ENCODE results near the gene ABCA4.

ABCA4 gene

DNA sequence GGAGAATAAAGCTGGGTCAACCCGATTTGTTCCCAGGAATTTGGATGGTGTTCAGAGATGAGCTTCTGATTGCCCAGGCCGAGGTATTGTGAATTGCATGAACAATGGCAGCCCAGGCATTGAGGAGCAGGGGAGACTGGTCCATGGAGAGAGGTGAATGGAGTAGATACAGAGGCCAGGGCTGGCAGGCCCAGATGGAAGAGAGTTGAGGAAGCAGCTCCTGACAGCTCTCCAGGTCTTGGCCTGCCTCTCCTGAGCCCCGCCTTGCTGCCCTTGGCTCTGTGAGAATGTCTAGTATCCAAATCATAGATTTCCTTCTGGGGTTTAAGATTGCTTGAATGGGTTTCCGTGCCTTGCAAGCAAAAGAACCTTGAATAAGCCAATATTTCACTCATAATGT, 11.5 kb downstream of the ABCA4 start:
- no peak for TF ChIP-seq TAF1 (IDR thresholded peaks at IDR 0.05; ENCODE audit: borderline replicate concordance, insufficient read depth, low read length)

DNA sequence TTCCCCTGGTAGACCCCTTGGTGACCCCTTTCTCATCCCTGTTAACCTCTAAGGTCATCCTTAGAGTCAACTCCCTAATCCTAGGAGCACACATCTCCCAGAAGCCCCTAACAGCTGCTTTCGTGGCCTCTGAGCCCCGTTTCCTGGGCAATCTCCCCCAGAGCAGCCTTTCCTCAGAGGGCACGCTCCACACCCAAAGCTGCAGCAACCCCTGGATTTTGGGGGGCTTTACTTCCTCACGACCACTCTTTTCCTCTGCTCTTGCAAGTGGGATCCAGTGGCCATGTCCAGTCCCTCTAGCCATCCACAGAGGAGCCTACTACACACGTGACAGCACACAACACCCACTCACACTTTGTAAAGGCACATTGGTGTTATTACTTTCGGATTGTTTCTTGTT, 13.8 kb downstream of the ABCA4 start:
- TF ChIP-seq SIN3A (IDR thresholded peaks at IDR 0.05; ENCODE audit: borderline replicate concordance, insufficient read depth, low read length) (no peak), POLR2AphosphoS5 (IDR thresholded peaks at IDR 0.05; ENCODE audit: low read depth, low read length) (no peak), FOXP2 (optimal IDR thresholded peaks at IDR 0.05; ENCODE audit: borderline replicate concordance, extremely low read depth, extremely low read length, insufficient read depth) (no peak), TAF1 (IDR thresholded peaks at IDR 0.05; ENCODE audit: borderline replicate concordance, insufficient read depth, low read length) (no peak)
- TF ChIP-seq, protein P1, sequence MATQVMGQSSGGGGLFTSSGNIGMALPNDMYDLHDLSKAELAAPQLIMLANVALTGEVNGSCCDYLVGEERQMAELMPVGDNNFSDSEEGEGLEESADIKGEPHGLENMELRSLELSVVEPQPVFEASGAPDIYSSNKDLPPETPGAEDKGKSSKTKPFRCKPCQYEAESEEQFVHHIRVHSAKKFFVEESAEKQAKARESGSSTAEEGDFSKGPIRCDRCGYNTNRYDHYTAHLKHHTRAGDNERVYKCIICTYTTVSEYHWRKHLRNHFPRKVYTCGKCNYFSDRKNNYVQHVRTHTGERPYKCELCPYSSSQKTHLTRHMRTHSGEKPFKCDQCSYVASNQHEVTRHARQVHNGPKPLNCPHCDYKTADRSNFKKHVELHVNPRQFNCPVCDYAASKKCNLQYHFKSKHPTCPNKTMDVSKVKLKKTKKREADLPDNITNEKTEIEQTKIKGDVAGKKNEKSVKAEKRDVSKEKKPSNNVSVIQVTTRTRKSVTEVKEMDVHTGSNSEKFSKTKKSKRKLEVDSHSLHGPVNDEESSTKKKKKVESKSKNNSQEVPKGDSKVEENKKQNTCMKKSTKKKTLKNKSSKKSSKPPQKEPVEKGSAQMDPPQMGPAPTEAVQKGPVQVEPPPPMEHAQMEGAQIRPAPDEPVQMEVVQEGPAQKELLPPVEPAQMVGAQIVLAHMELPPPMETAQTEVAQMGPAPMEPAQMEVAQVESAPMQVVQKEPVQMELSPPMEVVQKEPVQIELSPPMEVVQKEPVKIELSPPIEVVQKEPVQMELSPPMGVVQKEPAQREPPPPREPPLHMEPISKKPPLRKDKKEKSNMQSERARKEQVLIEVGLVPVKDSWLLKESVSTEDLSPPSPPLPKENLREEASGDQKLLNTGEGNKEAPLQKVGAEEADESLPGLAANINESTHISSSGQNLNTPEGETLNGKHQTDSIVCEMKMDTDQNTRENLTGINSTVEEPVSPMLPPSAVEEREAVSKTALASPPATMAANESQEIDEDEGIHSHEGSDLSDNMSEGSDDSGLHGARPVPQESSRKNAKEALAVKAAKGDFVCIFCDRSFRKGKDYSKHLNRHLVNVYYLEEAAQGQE (IDR thresholded peaks at IDR 0.05; ENCODE audit: insufficient read depth in 1 of 2, low read depth in 2 of 2, low read length in 2 of 2) = no peak

DNA sequence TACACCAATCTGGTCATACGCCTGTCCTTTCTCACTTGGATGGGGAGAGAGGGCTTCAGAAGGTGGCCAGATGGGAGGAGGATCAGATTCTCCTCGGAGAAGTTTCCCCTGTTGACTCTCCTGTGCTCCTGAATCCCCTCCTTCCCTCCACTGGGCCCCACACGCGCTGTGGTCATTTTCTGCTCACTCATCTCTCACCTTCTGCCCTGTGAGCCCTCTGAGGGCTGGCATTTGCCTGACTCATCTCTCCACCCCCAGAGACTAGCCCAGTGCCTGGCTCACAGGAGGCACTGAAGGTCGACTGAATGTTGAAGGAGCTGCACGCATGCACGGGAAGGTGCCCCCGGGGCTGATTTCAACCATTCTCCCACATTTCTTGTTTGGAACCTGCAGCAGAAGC, 14.2 kb downstream of the ABCA4 start:
- no peak for TF ChIP-seq FOXP2 (optimal IDR thresholded peaks at IDR 0.05; ENCODE audit: borderline replicate concordance, extremely low read depth, extremely low read length, insufficient read depth)
- TF ChIP-seq, protein P1 (IDR thresholded peaks at IDR 0.05; ENCODE audit: insufficient read depth in 1 of 2, low read depth in 2 of 2, low read length in 2 of 2) = no peak
- TF ChIP-seq TAF1 (IDR thresholded peaks at IDR 0.05; ENCODE audit: borderline replicate concordance, insufficient read depth, low read length) = no peak
- TF ChIP-seq POLR2AphosphoS5 (IDR thresholded peaks at IDR 0.05; ENCODE audit: low read depth, low read length) = no peak
- no peak for TF ChIP-seq SIN3A (IDR thresholded peaks at IDR 0.05; ENCODE audit: borderline replicate concordance, insufficient read depth, low read length)

DNA sequence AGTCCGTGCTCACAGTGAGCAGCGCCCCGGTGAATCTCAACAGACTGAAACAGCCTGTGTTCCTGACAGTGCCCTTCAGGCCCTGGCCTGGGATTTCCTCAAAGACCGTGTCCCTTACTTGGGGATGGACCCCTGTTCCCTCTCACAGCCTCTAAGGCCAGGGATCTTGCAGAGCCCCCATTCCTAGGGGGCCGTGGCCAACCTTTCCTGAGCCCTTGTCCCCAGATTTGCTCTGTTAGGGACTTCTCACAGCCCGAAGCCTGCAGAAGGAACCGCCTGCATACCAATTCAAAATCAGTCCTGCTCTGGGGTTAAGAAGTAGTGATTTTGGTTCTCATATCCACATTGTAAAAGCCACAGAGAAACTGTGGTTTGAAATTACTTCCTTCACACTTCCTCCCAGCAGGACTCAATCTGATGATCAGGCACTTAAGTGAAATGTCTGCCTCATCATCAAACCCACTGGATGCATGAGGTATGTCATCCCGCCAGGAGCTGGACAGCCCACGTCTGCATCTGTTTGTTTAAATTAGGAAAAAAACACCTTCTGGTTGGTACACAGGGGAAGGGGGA, 14.9 kb downstream of the ABCA4 start:
- TF ChIP-seq, protein P1 (IDR thresholded peaks at IDR 0.05; ENCODE audit: insufficient read depth in 1 of 2, low read depth in 2 of 2, low read length in 2 of 2) = 0 out of 4 replicates have a peak, but pooled peaks of 1 of the 2 experiments have one; percentile 34
- TF ChIP-seq FOXP2 (optimal IDR thresholded peaks at IDR 0.05; ENCODE audit: borderline replicate concordance, extremely low read depth, extremely low read length, insufficient read depth) (no peak), SIN3A (IDR thresholded peaks at IDR 0.05; ENCODE audit: borderline replicate concordance, insufficient read depth, low read length) (no peak), TAF1 (IDR thresholded peaks at IDR 0.05; ENCODE audit: borderline replicate concordance, insufficient read depth, low read length) (no peak), POLR2AphosphoS5 (IDR thresholded peaks at IDR 0.05; ENCODE audit: low read depth, low read length) (no peak)

DNA sequence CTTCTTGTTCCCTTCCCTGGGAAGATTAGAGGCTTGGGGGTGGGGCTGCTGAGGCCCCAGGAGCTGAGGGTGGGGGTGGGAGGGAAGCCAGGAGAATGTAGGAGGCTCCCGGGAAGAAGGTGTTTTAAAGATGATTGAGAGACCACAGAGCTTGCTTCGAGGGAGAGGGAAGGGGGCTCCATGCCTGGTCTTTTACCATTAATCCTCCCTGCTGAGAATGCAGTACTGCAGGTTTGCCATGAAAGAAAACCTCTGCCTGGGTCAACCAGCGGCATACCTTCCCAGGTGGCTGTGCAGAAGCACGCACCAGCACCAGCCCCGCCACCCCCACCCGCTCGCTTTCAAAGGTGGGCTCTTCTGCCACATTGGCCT, 15.4 kb downstream of the ABCA4 start:
- TF ChIP-seq, protein P1 (IDR thresholded peaks at IDR 0.05; ENCODE audit: insufficient read depth in 1 of 2, low read depth in 2 of 2, low read length in 2 of 2) = no peak
- no peak for TF ChIP-seq POLR2AphosphoS5 (IDR thresholded peaks at IDR 0.05; ENCODE audit: low read depth, low read length)
- no peak for TF ChIP-seq SIN3A (IDR thresholded peaks at IDR 0.05; ENCODE audit: borderline replicate concordance, insufficient read depth, low read length)
- TF ChIP-seq TAF1 (IDR thresholded peaks at IDR 0.05; ENCODE audit: borderline replicate concordance, insufficient read depth, low read length) = no peak
- TF ChIP-seq FOXP2 (optimal IDR thresholded peaks at IDR 0.05; ENCODE audit: borderline replicate concordance, extremely low read depth, extremely low read length, insufficient read depth) = no peak

Measured in PFSK-1 (cell line).